Measurements from ENCODE around the gene MTG2. TPM values are rescaled to one million over a fixed set of nuclear protein-coding genes. Genes with fewer than 3 reads are reported as not detected.

MTG2 gene
- total and polyA plus RNA-seq, 2 of the 8 experiments (the other 6 are each of a cell fraction or from before 2014, with no cell fraction given) = 14.4 to 22.8 TPM

GRCh38 chr20:62215991-62216635 is 33.3 kb downstream of the MTG2 start:
- H3K18ac ChIP-seq (ENCODE audit: extremely low read depth, low read length) = no peak overlapping the region; the same call in 1 of the 2 replicates
- POLR2A ChIA-PET (ENCODE audit: partially characterized antibody) = no interaction called here
- peaks cover 19% of the 10 kb centered on the region; the same call in 1 of the 2 replicates for H3K23me2 ChIP-seq (ENCODE audit: low read depth, low read length)
- no peak overlapping the region for H4K91ac ChIP-seq (replicated peaks; ENCODE audit: insufficient read length, low read length)
- no peak overlapping the region for H4K8ac ChIP-seq (ENCODE audit: extremely low read depth, insufficient read depth, low read length)
- 90% methylated on average over 15 of the region's 40 CpGs; no CpG with 5 or more reads in 1 of the 2 experiments for whole genome bisulfite sequencing, 2 experiments (ENCODE audit: extremely low coverage in 1 of 2, insufficient coverage in 1 of 2, insufficient read length in 1 of 2, insufficient replicate concordance in 2 of 2, low coverage in 1 of 2, low lambda C conversion rate in 2 of 2, missing lambda C conversion rate in 1 of 2)
- no peak overlapping the region for H2BK12ac ChIP-seq (ENCODE audit: low read depth, low read length)
- no peaks in the 10 kb centered on the region for H3K36me3 ChIP-seq (ENCODE audit: control insufficient read depth in 2 of 4, insufficient read depth in 4 of 4, low read length in 3 of 4)
- peaks cover 9 to 32% (median 28%) of the 10 kb centered on the region in 4 experiments for H3K27me3 ChIP-seq (replicated peaks in 1 of 4; ENCODE audit: control insufficient read depth in 3 of 4, extremely low read depth in 1 of 4, insufficient read depth in 3 of 4, low read length in 3 of 4)
- no peaks in the 10 kb centered on the region for H3K9me3 ChIP-seq (ENCODE audit: insufficient read depth in 2 of 2, low read depth in 1 of 2, low read length in 1 of 2)
- H3K79me2 ChIP-seq (ENCODE audit: control insufficient read depth in 1 of 2, insufficient read depth in 2 of 2, low read length in 2 of 2) = no peaks in the 10 kb centered on the region
- no peak for DNase-seq (ENCODE audit: low read depth in 1 of 2, low spot score in 2 of 2)
- CTCF ChIA-PET (ENCODE audit: partially characterized antibody) = interaction anchor here (0.5 to 1.4 kb wide), 2 partner anchors 12 to 104 kb away, joined by 3 to 5 read pairs; no protein-coding TSS in a partner anchor
- no peak overlapping the region for H3K4me3 ChIP-seq (ENCODE audit: extremely low read depth in 1 of 4, insufficient read depth in 2 of 4, low read depth in 3 of 4, low read length in 4 of 4)
- no peak overlapping the region for H2BK20ac ChIP-seq (ENCODE audit: low read length)
- peaks cover 0 to 25% (median 12%) of the 10 kb centered on the region in 4 experiments; a peak in 5 of 7 replicates for H3K4me1 ChIP-seq (replicated peaks in 1 of 4; ENCODE audit: control insufficient read depth in 3 of 4, insufficient read depth in 4 of 4, low read length in 3 of 4)
- H3K4ac ChIP-seq (replicated peaks; ENCODE audit: insufficient read length, low read depth, low read length) = no peak overlapping the region
- H3K56ac ChIP-seq (replicated peaks; ENCODE audit: insufficient read length, low read depth, low read length) = no peak overlapping the region
- H3K23ac ChIP-seq (ENCODE audit: insufficient read length) = no peak overlapping the region
- H3K27ac ChIP-seq (ENCODE audit: low read depth, low read length) = no peak overlapping the region
- H3K9ac ChIP-seq (replicated peaks in 1 of 4; ENCODE audit: extremely low read depth in 1 of 4, low read depth in 3 of 4, low read length in 3 of 4) = no peak overlapping the region
- no peak overlapping the region for H2BK15ac ChIP-seq (ENCODE audit: low read length)
- no peak for FAIRE-seq
- H3K79me1 ChIP-seq (ENCODE audit: low read depth, low read length) = no peaks in the 10 kb centered on the region
- TF ChIP-seq POU5F1 (IDR thresholded peaks at IDR 0.05; ENCODE audit: low read depth, low read length) = no peak
- no peak for TF ChIP-seq HDAC2 (IDR thresholded peaks at IDR 0.05; ENCODE audit: borderline replicate concordance in 1 of 2, low read depth in 2 of 2, low read length in 2 of 2)
- TF ChIP-seq HDAC6 (IDR thresholded peaks at IDR 0.05; ENCODE audit: low read depth, low read length) = no peak
- no peak for TF ChIP-seq EGR1 (IDR thresholded peaks at IDR 0.05; ENCODE audit: borderline replicate concordance, low read depth, low read length)
- no peak for TF ChIP-seq SUZ12 (IDR thresholded peaks at IDR 0.05; ENCODE audit: low read length)
- TF ChIP-seq CBX5 (IDR thresholded peaks at IDR 0.05; ENCODE audit: low read depth, low read length) = no peak
- no peak for TF ChIP-seq EP300 (IDR thresholded peaks at IDR 0.05; ENCODE audit: borderline replicate concordance in 1 of 2, low read depth in 2 of 2, low read length in 2 of 2)
- no peak for TF ChIP-seq RXRA (IDR thresholded peaks at IDR 0.05; ENCODE audit: insufficient read depth, low read depth, low read length)
- no peak overlapping the region for H2AFZ ChIP-seq (ENCODE audit: low read length)
- H4K20me1 ChIP-seq (replicated peaks in 1 of 2; ENCODE audit: control insufficient read depth in 1 of 2, insufficient read depth in 2 of 2, low read length in 2 of 2) = peaks cover 6 to 13% of the 10 kb centered on the region in 2 experiments
- H4K5ac ChIP-seq (ENCODE audit: insufficient read length, low read depth, low read length) = no peak overlapping the region
- no peak overlapping the region for H2AK5ac ChIP-seq (ENCODE audit: low read depth, low read length)
- H3K4me2 ChIP-seq (ENCODE audit: insufficient read depth in 1 of 2, low read depth in 2 of 2, low read length in 2 of 2) = no peak overlapping the region
- H3K14ac ChIP-seq (ENCODE audit: insufficient read length) = no peak overlapping the region
- no peak overlapping the region for H2BK120ac ChIP-seq (replicated peaks; ENCODE audit: low read depth, low read length)
- no peak overlapping the region for H2BK5ac ChIP-seq (ENCODE audit: low read depth, low read length)
